HG03139 (cell line): Measurements from ENCODE around the gene IFNL4.

Source experiments
- ATAC-seq: cut with Tn5 transposase; IDR thresholded peaks from one replicate; pipeline ENCODE4 v1.9.1; 2021; ENCODE audit not compliant: unreplicated experiment

Gene IFNL4

GRCh38 chr19:39196860-39197562, 51.6 kb downstream of the IFNL4 start, which contains the start of gene NCCRP1:
NCCRP1 (plus strand) TSS chr19:39196964; CDS start chr19:39196983, 19 bp downstream.
- no peak for ATAC-seq

DNA sequence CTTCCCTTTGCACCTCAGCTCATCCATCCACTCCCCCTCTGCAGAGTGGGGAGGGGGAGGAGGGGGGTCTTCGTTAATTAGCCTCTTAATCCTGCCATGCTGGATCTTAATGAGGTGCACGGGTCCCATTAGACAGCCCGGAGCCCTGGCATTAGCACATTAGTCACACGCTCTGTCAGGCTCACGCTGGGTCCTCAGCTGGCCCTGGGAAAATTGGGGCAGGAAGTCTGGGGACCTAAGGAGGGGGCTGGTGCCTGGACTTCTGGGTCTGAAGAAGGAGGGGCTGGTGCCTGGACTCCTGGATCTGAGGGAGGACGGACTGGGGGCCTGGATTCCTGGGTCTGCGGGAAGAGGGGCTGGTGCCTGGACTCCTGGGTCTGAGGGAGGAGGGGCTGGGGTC, 52.3 kb downstream of the IFNL4 start:
- no peak for ATAC-seq
